GM13976 (cell line): ENCODE measurements around the gene CSKMT.
"Not testable (repeated sequence)": the region's sequence is repeated elsewhere in the genome, so short reads cannot be mapped to it uniquely, and the experiment has no call there.

Experiments used
- DNase-seq: peaks from one replicate; pipeline ENCODE4 v3.0.0; 2012; ENCODE audit warnings: low spot score
- in situ Hi-C: fragments of 300-500 bp; cut with MboI; formaldehyde crosslinking; loops from one replicate; pipeline ENCODE4 v1.12.0; 2022; ENCODE audit warnings: low sequenced_read_pairs, mixed read lengths, inconsistent platforms; ENCODE audit not compliant: unreplicated experiment
- TF ChIP-seq, protein P1 (sequence below): IDR thresholded peaks from 2 replicates; pipeline ENCODE4 v1.5.1; 2012; ENCODE audit warnings: borderline replicate concordance, mild to moderate bottlenecking; ENCODE audit not compliant: insufficient read depth; ENCODE audit errors: extremely low read depth, missing control alignments, control extremely low read depth

The CSKMT gene

DNA sequence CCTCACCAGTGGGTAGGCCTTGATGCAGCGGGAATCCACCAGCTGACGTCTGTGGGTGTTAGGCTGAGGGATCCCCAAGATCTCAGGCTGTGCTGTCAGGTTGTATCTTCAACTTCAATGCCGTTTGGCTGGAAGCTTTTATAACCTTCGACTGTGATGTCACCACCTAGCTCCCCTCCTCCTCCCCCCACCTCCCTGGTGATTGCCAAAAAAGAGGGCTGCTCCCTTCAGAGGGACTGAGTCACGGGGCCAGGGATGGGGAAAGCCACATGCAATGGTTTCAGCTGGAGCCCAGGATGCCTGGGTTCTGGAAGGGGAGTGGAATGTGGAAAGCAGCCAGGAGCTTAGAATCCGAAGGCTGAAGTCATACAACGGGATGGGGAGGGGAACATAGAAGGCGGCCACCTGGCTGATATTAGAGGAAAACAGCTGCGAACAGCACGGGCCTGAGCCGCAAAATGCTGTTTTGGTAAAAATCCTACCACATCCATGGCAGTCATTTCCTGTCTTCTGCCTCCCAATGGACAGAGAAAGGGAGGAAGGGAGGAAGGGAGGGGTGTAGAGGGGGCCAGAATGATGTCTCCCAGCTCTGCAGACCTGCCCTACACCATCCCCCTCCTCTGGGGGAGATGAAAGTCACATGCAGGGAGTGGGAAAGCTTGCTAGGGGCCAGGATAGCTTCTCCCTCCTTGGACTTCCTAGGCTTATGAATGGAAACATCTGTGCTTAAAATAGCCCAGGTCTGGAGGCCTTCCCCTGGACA is 24.5 kb downstream of the CSKMT start, which contains the start of gene LRRN4CL:
Gene LRRN4CL, minus strand, starts transcription at position 110 of the 763 bp plus-strand sequence. CDS start 1,022 bp downstream, outside the sequence.
- in situ Hi-C loops: loop anchor here (10.0 kb wide), 1 partner anchor 285 kb away; no protein-coding TSS in a partner anchor
- TF ChIP-seq, protein P1, sequence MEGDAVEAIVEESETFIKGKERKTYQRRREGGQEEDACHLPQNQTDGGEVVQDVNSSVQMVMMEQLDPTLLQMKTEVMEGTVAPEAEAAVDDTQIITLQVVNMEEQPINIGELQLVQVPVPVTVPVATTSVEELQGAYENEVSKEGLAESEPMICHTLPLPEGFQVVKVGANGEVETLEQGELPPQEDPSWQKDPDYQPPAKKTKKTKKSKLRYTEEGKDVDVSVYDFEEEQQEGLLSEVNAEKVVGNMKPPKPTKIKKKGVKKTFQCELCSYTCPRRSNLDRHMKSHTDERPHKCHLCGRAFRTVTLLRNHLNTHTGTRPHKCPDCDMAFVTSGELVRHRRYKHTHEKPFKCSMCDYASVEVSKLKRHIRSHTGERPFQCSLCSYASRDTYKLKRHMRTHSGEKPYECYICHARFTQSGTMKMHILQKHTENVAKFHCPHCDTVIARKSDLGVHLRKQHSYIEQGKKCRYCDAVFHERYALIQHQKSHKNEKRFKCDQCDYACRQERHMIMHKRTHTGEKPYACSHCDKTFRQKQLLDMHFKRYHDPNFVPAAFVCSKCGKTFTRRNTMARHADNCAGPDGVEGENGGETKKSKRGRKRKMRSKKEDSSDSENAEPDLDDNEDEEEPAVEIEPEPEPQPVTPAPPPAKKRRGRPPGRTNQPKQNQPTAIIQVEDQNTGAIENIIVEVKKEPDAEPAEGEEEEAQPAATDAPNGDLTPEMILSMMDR: no peak
- DNase-seq: no peak

DNA sequence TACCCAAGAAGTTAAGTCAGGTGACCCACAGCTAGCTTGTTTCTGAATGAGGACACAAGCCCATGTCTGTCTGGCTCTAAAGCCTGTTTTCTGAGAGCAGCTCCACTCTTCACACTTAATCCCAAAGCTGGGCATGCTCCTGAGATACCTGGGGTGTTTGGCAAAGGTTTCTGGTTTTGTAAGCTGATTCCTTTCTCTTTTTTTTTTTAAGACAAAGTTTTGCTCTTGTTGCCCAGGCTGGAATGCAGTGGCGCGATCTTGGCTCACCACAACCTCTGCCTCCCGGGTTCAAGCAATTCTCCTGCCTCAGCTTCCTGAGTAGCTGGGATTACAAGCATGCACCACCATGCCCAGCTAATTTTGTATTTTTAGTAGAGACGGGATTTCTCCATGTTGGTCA is 28.5 kb downstream of the CSKMT start:
- in situ Hi-C loops: loop anchor here (10.0 kb wide), 1 partner anchor 289 kb away; no protein-coding TSS in a partner anchor
- not testable (repeated sequence) for DNase-seq

DNA sequence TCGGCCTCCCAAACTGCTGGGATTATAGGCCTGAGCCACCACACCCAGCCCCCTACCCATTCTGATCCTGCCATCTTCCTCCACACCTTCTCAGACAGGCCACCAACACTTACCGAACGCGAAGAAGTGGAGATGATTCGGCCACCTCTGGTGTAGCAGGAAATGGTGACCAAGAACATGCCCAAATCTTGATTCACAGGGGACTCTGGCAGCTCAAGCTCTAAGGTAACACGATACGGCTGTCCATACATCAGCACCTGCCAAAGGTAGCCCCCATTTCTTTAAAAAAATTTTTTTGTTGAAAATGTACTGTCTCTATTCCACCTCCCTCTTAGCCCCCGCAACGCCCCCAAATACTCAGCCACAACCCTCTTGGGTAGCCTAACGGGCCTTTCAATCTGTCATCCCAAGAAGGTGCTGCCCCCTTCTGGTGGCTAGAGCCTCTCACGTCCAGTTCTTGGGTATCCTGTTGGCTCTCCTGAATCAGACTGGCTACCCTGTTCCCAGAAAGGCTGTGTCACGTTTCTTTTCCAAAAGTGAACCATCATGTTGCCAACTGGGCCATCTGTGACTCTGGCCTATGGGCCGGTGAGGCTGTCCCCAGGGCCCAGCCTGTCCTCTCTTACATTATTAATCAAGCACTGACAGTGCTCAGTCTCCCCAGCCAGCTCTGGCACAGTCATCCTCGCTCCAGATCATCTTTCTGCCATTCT is 29.5 kb downstream of the CSKMT start:
- in situ Hi-C loops: loop anchor here (10.0 kb wide), 1 partner anchor 290 kb away; no protein-coding TSS in a partner anchor
- peak; percentile 84 for DNase-seq
- TF ChIP-seq, protein P1: peak; percentile 88

DNA sequence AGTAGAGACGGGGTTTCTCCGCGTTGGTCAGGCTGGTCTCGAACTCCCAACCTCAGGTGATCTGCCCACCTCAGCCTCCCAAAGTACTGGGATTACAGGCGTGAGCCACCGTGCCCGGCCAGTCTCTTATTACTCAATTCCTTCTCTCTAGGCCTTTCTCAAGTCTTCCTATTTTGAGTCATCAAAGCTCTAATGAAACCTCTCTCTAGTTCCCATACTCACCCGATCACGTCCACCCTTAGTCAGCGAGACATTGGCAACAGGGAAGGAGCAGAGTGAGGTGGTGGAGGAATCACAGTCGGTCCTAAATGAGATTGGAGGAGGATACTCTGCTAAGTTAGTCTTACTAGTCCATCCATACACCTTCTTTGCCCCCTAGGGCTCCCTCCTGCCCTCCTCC is 37.1 kb downstream of the CSKMT start:
- no peak for DNase-seq
- in situ Hi-C loops: no loop called here
- TF ChIP-seq, protein P1: no peak

DNA sequence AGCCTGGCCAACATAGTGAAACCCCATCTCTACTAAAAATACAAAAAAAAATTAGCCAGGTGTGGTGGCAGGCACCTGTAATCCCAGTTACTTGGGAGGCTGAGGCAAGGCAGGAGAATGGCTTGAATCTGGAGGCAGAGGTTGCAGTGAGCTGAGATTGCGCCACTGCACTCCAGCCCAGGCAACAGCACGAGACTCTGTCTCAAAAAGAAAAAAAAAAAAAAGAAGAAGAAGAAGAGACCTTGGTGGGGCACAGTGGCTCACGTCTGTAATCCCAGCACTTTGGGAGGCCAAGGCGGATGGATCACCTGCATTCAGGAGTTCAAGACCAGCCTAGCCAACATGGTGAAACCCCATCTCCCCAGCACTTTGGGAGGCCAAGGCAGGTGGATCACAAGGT is 38.8 kb downstream of the CSKMT start:
- DNase-seq, in situ Hi-C loops: not testable (repeated sequence)

DNA sequence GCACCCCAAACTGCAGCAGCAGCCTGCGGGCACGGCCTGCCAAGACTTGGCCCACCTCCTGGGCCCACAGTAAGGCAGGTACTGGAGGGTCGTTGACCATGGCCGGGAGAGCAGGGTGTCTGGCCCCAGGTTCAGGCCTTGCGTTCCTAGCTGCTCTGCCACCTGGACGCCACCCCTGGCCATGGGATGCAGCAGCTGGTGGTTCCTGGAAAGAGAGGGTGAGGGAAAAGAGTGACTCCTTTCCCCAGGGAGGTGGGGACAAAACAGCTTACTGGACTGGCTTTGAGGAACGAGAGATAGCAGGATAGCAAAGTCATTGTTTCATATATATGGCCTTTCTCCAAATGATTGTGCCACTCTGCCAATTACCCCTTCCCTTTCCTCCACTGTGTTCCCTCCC is 40.3 kb downstream of the CSKMT start:
- TF ChIP-seq, protein P1: no peak
- in situ Hi-C loops: no loop called here
- DNase-seq: no peak

DNA sequence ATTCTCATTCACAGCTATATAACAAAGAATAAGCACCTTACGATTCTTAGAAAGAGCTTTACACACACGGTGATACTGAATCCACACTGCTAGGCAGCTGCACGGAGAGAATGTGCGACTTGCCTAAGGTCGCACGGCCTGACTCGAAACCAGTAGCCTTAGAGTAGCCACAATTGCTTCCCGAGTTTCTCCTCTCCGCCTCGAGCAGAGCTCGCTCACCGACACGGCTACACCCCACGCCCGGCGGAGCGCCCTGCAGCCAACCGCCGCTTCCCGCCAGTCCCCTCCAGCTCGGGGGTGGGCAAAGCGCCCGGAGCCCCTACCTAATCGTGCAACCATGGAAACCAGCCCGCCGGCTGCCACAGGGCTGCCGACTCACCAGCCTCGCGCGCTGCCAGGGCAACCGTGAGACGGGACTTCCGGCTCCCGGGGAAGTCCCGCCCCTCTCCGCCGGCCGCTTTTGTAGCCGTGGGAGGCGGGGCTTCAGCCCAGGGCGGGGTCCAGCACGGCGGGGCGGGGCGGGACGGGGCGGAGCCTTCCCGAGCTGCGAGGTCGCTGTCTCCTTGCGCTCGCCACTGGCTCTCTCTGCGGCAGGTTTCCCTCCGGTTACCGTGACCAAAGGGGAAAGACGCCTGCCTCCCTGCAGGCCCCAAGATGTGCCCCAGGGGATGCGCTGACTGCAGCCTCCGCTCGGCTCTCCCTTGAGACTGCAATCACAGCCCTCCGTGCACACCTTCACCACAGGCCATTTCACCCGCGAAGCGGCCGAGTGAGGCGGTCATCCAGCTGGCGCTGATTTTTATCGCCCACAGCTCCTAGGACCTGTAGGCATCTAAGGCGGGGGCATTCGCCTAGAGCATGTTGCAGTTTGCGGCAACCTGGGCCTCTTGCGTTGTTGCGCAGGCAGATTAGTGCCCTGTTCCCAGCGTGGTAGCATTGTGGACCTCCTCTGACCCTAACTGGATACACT is 41.1 kb downstream of the CSKMT start:
- in situ Hi-C loops: no loop called here
- TF ChIP-seq, protein P1: no peak
- DNase-seq: peak; percentile 97
